ENCODE results near the gene PRKRIP1.

DNA sequence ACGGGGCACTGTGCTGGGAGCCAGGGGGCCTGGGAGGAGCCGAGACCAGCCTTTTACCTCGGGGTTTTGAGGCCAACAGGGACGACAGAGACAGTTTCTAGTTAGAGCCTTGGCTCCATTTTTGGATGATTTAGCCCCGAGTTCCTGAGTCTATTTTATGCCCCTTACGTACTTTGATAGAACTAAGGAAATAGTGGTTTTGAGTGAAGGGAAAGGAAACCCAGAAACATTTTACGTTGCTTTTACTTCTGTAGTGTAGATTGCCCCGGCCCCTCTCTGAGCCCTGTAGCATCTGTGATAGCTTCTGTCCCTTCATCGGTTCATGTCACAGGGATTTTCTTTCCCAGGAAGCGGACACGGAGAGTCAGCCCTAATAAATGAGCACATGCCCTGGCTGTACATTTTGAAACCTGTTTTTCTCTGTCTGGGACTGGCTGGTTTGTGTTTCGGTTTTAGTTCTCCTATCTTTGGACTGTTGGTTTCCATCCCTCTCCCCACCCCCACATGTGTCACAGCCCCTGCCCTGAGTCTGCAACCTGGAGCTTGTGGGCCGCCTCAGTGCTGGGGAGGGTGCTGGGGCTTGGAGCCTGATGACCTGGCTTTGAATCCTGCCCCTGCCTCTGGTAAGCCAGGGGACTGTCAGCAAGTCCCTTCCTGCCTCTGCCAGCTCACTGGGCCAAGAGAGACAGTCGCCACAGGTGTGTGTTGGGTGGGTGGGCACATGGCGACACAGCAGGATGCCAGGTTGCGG, 30.3 kb downstream of the PRKRIP1 start:
- no peak for TF ChIP-seq CTCF (IDR thresholded peaks at IDR 0.05; ENCODE audit: insufficient read depth, low read depth, low read length)
- no peak for TF ChIP-seq EZH2 (IDR thresholded peaks at IDR 0.05; ENCODE audit: insufficient read depth, low read length)

Data from astrocyte (in vitro differentiated cells and primary cell).